ENCODE results near the gene MAST4.
A peak's percentile ranks its signal among the peaks of the same experiment; 100 is the strongest.
"Not testable (repeated sequence)": the region's sequence is repeated elsewhere in the genome, so short reads cannot be mapped to it uniquely, and the experiment has no call there.

Gene MAST4

GRCh38 chr5:66752668-66753067, 156.5 kb downstream of the MAST4 start:
- not testable (repeated sequence) for DNase-seq

GRCh38 chr5:66757219-66757833, 161.1 kb downstream of the MAST4 start:
- no peak for DNase-seq

DNA sequence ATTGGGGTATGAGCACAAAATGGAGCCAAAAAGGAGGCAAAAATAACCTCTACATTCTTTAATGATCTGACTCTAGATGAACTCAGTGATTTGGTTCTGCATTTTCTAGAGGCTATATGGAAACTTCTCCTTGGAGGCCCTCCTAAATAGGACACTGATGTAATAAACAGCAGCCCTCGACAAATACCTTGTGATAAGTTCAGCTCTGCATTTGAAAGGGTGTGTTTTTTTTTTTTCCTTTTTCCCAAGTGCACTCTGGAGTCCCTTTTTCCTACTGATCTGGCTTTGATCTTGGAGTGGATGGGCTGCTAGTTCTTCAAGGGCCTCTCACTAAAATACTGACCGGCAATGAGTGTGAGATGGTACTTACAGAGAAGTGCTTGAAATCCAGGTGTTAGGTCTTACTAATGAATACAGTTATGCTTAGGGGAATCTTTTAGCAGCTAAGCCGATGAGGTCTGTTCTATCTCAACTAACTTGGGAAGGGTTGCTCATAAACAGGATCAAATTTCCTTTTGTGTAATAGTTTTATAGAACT, 161.7 kb downstream of the MAST4 start:
- no peak for DNase-seq

DNA sequence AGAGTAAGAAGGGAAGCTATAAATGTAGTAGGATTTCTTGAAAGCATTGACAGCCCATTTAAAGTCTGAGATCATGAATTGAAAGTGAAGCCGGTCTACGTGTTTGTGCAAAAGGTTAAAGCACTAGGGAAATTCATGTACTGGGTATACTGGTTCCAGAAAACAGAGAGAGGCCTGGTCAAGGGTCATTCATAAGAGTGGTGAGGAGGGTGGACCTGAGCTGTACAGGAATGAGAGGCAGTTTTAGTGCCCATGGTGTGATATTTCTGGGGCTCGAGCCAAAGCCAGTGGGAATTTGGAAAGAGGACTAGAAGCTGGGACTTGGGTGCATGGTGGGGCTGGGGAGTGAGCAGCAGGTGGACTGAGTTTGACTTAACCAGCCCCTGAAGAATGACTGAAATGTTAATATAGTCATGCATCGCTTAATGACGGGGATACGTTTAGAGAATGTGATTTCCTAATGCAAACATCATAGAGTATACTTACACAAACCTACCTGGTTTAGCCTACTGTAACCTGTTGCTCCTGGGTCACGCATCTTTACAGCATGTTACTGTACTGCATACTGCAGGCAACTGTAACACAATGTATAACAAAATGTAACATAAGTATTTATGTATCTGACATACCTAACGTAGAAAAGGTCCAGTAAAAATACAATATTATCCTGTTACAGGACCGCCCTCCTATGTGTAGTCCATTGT, 173.0 kb downstream of the MAST4 start:
- no peak for DNase-seq

DNA sequence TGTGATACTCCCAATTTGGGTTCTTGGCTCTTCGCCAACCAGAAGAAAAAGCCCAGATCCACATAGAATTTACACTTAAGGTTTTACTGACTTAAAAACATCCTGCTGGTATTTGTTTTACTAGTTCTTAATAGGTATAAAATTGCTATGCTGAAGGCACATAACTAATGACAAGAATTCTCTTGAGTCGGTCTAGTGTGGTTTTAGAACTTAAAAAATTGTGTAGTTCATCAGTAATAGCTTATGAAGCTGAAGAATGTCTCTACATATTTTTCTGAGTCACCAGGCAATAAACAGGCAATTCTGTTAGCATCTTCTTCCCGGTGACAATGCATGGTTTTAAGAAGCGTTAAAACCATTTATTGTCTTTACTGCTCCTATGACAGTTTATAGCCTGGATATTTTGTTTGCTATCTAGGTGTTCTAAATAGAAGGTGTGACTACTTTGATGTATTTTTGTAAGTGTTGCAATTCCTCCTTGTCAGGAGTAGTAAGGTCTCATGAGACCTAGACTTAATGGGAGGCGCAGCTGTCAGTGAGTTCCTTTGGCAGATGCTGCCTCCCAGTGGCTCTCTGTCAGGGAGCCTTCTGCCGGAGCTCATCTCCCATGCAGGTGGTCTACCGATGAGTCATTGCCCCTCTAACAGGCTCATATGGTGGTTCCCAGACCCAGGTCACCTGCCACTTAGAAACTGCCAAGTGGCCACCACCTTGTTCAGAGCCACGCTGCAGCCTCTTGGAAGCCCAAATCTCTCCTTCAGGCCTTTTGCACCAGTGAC, 173.8 kb downstream of the MAST4 start:
- no peak for DNase-seq

DNA sequence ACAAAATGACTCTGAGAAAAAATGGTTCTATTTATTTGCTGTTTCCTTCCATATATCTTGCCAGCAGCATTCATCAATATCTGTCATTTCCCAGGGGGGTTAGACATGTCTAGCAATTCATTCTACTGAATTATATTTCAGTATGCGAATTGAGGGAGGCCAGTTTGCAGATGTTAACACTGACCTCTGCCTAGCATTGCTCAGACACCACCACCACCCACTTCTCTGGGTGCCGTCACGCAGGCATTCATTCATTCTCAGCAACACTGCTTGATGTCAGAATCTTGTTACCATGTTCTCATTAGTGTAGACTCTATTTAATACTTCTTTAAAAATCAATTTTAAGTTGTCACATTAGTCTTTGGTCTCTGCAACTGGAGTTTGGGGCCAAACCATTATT, 181.7 kb downstream of the MAST4 start:
- DNase-seq: no peak

- no peak for DNase-seq
These were observed 183.3 kb downstream of the MAST4 start for GRCh38 chr5:66779528-66779927.

DNA sequence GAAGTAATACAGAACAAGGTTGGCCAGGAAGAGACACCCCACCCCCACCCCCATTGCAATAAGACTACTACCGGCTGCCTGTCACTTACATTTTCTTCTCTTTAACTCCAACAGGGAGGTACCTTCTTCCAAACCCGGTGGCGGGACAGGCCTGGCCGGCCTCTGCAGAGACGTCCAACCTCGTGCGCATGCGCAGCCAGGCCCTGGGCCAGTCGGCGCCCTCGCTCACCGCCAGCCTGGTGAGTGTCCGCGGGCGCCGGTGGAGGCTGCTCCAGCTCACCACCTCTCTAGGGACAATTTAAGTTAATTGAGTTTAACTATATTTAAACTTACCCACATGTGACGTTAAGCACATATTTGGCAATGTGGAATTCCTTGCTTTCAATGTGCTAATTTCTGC, 192.4 kb downstream of the MAST4 start:
- no peak for DNase-seq

DNA sequence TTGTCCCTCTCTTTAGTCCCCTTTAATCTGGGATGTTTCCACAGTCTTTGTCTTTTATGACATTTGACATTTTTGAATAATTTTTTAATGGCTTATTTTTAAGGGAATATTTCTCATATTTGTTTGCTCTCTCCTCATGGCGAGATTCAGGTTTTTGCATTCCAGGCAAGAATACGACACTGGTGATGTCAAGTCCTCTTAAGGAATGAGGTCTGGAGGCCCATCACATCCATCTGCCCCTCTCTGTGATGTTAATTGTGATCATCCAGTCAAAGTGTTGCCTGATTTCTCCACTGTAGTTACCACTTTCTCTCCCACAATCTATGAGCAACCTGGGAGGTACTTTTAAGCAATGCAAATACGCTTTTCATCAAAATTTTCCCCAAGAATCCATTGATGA, 193.2 kb downstream of the MAST4 start:
- DNase-seq: no peak

- no peak for DNase-seq
These were observed 196.9 kb downstream of the MAST4 start for GRCh38 chr5:66793049-66793448.

GRCh38 chr5:66795682-66796081, 199.5 kb downstream of the MAST4 start:
- DNase-seq: no peak

DNA sequence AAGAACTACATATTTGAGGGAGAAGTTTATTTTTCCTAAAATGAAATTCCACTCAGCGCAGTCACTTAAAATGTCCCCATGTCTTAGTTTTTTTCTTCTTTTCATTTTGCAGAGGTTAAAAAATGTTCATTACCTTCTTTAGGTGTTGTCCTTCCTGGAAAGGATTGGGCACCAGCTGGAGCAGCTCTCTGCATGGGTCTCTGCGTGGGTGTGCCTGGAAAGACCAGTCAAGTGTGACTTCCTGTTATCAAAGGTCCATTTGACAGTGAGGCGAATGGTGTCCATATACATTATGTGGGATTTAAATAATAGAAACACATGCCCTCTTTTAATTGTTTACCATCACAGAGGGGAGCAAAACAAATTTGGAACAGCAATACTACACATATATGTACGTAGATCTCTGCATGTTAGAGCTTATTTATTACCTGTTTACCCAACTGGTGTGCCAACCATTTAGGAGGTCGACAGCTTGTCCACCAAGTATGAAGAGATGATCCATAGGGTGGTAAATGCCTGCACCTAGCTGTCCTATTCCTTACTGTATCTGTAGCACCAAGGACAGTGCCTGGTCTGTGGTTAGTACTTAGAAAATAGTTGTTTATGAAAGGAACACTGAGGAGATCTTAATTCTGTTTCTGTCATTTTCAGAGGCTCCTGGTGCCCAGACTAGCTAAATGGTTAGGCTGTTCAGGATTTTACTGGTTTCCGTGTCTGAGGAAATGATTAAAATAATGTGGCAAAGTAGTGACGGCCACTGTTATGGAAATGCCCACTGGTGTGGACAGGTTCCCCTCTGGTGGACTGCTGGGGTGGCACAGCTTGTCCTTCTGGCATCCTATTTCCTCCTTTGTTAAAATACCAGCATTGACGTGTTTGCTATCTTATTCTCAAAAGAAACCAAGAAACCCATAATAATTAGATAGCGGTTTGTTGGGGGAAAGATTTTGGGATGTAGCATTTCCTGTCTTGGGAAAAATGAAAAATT, 200.4 kb downstream of the MAST4 start:
- no peak for DNase-seq

- no peak for DNase-seq
These were observed 206.7 kb downstream of the MAST4 start for GRCh38 chr5:66802941-66803340.

- DNase-seq: no peak
These were observed 209.6 kb downstream of the MAST4 start for GRCh38 chr5:66805514-66806430.

DNA sequence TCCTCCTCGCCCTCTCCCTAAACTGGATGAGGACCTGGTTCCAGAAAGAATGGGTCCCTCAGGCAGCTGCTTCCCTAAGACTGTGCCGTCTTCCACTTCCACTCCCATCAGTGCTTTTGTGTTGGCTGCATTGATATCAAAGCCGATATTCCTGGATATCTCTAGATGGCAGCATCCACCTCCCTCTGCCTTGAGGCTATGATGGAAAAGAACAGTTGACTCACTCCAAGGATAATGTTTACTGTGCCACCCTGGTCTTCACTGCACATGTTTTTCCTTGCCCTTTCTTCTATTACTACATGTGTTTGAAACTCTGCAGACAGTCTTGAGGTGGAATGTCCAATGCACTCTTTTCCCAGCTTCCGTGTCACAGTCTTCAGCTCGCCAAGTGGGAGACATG, 211.6 kb downstream of the MAST4 start:
- DNase-seq: peak; percentile 39

GRCh38 chr5:66808663-66809062, 212.5 kb downstream of the MAST4 start:
- DNase-seq: no peak

- DNase-seq: no peak
These were observed 214.0 kb downstream of the MAST4 start for GRCh38 chr5:66810151-66810550.

DNA sequence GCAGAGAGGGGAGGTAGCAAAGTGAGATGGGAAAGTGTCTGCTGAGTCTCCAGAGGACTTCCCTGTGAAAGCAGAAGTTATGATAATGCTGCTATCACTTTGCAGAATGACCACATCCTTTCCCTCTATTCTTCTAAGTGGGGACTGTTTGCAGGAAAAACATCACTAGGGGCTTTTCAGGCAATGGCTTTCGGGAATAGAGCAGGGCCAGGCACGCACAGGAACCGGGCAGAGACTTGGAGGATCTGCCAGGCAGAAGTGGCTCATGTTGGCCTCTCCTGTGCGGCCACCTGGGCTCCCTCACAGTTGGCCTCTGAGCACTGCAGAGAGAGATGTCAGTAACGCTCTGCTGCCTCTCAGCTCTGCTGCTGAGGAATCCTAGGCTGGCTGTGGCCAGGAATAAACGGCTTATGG, 214.7 kb downstream of the MAST4 start:
- no peak for DNase-seq

GRCh38 chr5:66812291-66812690, 216.1 kb downstream of the MAST4 start:
- DNase-seq: no peak

GRCh38 chr5:66813306-66813705, 217.1 kb downstream of the MAST4 start:
- DNase-seq: no peak
